ENCODE measurements around the gene MARCKS. TPM values are rescaled to one million over a fixed set of nuclear protein-coding genes. Genes with fewer than 3 reads are reported as not detected.

The MARCKS gene
- total and polyA plus RNA-seq, 2 of the 13 experiments (the other 11 are each of a cell fraction or from before 2014, with no cell fraction given) = 30.5 to 39.5 TPM

GRCh38 chr6:113857556-113858479, 673 bp downstream of the MARCKS start (continued):
- peak; percentile 4 for TF ChIP-seq ZNF407 (CRISPR knock-in tag; IDR thresholded peaks at IDR 0.05; ENCODE audit: not compliant biosample characterization)
- TF ChIP-seq ZNF576 (CRISPR knock-in tag; IDR thresholded peaks at IDR 0.05) = no peak
- TF ChIP-seq NFAT5 (CRISPR knock-in tag; IDR thresholded peaks at IDR 0.05) = 0 out of 2 replicates have a peak, but pooled peaks have one; percentile 1
- peak in 1 of 2 experiments; percentile 43; a peak in 1 of 4 replicates for TF ChIP-seq REST (IDR thresholded peaks at IDR 0.05; ENCODE audit: borderline replicate concordance in 1 of 2, low read depth in 1 of 2, low read length in 2 of 2)
- TF ChIP-seq ATM (IDR thresholded peaks at IDR 0.05; ENCODE audit: borderline replicate concordance) = no peak
- TF ChIP-seq ZNF350 (CRISPR knock-in tag; IDR thresholded peaks at IDR 0.05; ENCODE audit: borderline replicate concordance, low read depth) = 0 out of 2 replicates have a peak, but pooled peaks have one; percentile 6
- 0 out of 2 replicates have a peak, but pooled peaks have one; percentile 12 for TF ChIP-seq ZFAT (CRISPR knock-in tag; conservative IDR thresholded peaks at IDR 0.05)
